Chondrocyte (in vitro differentiated cells): ENCODE results near the gene OSER1. TPM values are rescaled to one million over a fixed set of nuclear protein-coding genes. Genes with fewer than 3 reads are reported as not detected.

Source experiments
- DNase-seq: peaks from one replicate; pipeline ENCODE4 v3.0.0; 2021; ENCODE audit warnings: mixed read lengths, low spot score
- H3K27ac Mint-ChIP-seq: one replicate; pipeline ENCODE4 v1.8.0; 2021; ENCODE audit warnings: mild to moderate bottlenecking, moderate library complexity, mixed read lengths; ENCODE audit not compliant: unreplicated experiment
- H3K27me3 Mint-ChIP-seq: 2 replicates; pipeline ENCODE4 v1.8.0; 2021; ENCODE audit warnings: low read depth, mixed read lengths
- H3K36me3 Mint-ChIP-seq: 2 replicates; pipeline ENCODE4 v1.8.0; 2021; ENCODE audit warnings: low read depth, mixed read lengths
- H3K4me1 Mint-ChIP-seq: 2 replicates; pipeline ENCODE4 v1.8.0; 2021; ENCODE audit warnings: low read depth, mild to moderate bottlenecking, mixed read lengths
- H3K4me3 Mint-ChIP-seq: one replicate; pipeline ENCODE4 v1.8.0; 2021; ENCODE audit warnings: mild to moderate bottlenecking, moderate library complexity, mixed read lengths; ENCODE audit not compliant: unreplicated experiment
- H3K9me3 Mint-ChIP-seq: 2 replicates; pipeline ENCODE4 v1.8.0; 2021; ENCODE audit warnings: low read depth, mixed read lengths
- total RNA-seq: library from RNA; stranded (reverse); gene quantifications from 3 replicates; pipeline ENCODE4 v1.2.1, GENCODE V29; 2021
- TF ChIP-seq, protein P1 (sequence below): fragments of 200-600 bp; sonication (generic); IDR thresholded peaks from 2 replicates; pipeline ENCODE4 v1.5.0; 2021; ENCODE audit warnings: antibody characterized with exemption, mild to moderate bottlenecking, moderate library complexity

The OSER1 gene
- total RNA-seq, 1 donor from 2014 or later, result 30.3 TPM

- no peaks in the 10 kb centered on the region for H3K27me3 Mint-ChIP-seq
- TF ChIP-seq, protein P1, sequence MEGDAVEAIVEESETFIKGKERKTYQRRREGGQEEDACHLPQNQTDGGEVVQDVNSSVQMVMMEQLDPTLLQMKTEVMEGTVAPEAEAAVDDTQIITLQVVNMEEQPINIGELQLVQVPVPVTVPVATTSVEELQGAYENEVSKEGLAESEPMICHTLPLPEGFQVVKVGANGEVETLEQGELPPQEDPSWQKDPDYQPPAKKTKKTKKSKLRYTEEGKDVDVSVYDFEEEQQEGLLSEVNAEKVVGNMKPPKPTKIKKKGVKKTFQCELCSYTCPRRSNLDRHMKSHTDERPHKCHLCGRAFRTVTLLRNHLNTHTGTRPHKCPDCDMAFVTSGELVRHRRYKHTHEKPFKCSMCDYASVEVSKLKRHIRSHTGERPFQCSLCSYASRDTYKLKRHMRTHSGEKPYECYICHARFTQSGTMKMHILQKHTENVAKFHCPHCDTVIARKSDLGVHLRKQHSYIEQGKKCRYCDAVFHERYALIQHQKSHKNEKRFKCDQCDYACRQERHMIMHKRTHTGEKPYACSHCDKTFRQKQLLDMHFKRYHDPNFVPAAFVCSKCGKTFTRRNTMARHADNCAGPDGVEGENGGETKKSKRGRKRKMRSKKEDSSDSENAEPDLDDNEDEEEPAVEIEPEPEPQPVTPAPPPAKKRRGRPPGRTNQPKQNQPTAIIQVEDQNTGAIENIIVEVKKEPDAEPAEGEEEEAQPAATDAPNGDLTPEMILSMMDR, result no peak
- peaks cover 37% of the 10 kb centered on the region for H3K4me1 Mint-ChIP-seq
- H3K9me3 Mint-ChIP-seq, result peaks cover 4% of the 10 kb centered on the region
- H3K4me3 Mint-ChIP-seq, result no peak overlapping the region
- no peak for DNase-seq
- H3K36me3 Mint-ChIP-seq, result peaks cover 40% of the 10 kb centered on the region
- peak overlapping the region; percentile 75 for H3K27ac Mint-ChIP-seq
Observed at GRCh38 chr20:44159125-44159524, 51.4 kb downstream of the OSER1 start.

DNA sequence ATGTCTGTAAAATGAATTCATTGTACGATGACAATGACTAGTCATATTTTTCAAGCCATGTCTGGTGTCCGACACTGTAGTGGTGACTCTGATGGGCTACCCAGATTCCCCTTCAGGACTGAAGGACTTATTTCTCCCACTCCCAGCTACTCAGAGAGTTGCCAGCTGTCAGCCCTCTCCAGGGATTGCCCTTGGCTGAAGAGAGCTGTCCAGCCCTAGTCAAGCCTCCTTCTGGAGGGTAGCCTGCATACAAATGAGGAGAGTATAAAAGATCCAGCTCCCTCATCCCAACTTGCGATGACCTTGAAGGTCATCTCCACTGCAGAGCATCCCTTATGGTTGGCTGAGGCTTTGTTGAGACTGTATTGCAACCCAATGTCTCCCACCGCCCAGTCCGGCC, 53.5 kb downstream of the OSER1 start:
- Mint-ChIP-seq H3K4me1 (peaks cover 49% of the 10 kb centered on the region), H3K4me3 (no peak overlapping the region), H3K27ac (peak overlapping the region; percentile 46), H3K36me3 (peaks cover 35% of the 10 kb centered on the region), H3K27me3 (no peaks in the 10 kb centered on the region), H3K9me3 (no peaks in the 10 kb centered on the region)
- no peak for DNase-seq
- TF ChIP-seq, protein P1, result no peak

DNA sequence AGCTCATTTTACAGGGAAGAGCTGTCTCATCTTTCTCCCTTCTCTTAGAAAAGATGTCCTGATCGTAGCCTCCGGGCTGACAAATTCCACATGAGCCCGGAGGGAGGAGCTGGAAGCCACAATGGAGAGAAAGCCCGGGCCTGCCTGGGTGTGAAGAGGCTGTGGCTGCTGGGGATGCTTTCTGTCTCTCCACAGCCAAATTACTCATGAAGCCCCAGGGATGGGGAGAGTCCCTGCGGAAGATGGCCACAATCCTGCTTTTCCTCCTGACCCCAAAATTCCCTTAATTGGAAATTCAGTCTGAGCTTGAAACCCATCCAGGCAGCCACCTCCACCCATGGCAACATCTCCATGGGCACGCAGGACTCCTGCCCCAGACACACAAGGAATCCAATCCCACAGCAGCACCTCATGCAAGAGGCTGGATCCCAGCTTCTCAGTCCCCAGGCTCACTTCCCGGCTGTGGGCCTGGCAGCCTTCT, 56.0 kb downstream of the OSER1 start:
- Mint-ChIP-seq H3K4me1 (peaks cover 61% of the 10 kb centered on the region), H3K27ac (peak overlapping the region; percentile 89), H3K4me3 (no peak overlapping the region), H3K9me3 (peaks cover 3% of the 10 kb centered on the region), H3K27me3 (no peaks in the 10 kb centered on the region), H3K36me3 (peaks cover 37% of the 10 kb centered on the region)
- TF ChIP-seq, protein P1, result peak; percentile 62
- DNase-seq, result no peak

DNA sequence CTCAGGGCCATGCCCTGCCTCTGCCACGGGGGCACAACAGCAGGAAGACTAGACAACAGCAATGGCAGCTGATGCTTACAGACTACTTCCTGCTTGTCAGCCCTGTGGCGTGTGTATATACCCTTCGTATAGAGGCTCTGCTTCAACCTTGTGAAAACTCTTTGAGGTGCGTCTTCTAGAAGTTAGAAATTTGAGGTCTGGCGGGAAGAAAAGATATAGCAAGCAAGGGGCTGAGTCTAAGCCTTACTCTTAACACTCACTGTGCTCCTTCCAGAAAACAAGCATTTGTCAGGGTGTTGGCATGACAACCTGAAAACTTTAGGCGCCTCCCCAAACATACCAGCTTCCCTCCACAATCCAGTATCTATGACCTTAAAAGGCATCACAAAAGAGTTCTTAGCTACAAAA, 56.9 kb downstream of the OSER1 start:
- no peak for DNase-seq
- Mint-ChIP-seq H3K36me3 (peaks cover 36% of the 10 kb centered on the region), H3K27me3 (no peaks in the 10 kb centered on the region), H3K9me3 (peaks cover 3% of the 10 kb centered on the region), H3K4me1 (peaks cover 55% of the 10 kb centered on the region), H3K27ac (peak overlapping the region; percentile 88), H3K4me3 (no peak overlapping the region)
- TF ChIP-seq, protein P1, result no peak

DNA sequence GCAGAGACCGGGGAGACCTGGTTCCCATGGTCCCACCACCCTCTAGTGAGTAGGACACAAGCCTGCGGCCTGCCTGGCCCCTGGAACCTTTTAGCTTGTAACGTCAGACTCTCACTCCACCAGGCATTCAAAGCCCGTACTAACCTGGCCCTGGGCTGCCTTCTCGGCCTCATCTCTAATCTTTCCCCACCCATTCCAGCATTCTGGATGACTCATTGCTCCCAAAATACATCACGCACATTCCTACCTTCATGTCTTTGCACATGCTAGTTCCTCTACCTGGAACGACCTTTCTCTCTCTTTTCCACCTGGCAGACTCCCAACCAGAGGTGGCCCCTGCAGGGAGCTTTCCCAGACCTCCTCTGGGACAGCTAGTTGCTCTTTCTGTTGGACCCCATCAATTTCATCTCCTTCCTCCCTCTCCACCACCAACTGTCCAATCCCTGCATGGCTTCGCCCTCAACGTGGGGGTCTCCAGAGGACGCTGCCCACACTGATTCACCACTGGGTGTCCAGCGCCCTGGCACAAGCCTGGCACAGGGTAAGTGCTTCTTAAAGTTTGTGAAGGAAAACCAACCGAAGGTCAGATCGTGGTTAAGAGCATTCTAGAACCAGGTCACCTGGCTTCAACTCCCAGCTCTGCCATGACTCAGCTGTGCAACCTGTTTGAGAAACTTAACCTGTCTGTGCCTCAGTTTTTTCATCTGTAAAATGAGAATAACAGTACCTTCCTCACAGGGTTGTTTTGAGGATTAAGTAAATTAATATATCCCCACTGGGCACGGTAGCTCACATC, 58.8 kb downstream of the OSER1 start:
- Mint-ChIP-seq H3K9me3 (peaks cover 3% of the 10 kb centered on the region), H3K27me3 (no peaks in the 10 kb centered on the region)

More for the DNA sequence above, 58.8 kb downstream of the OSER1 start:
- Mint-ChIP-seq H3K4me1 (peaks cover 59% of the 10 kb centered on the region), H3K4me3 (no peak overlapping the region), H3K36me3 (peaks cover 26% of the 10 kb centered on the region), H3K27ac (peak overlapping the region; percentile 75)
- DNase-seq, result no peak
- TF ChIP-seq, protein P1, result no peak
